GM18870 (cell line): Measurements from ENCODE around the gene KLHL18.

ENCODE experiments used
- ATAC-seq: cut with Tn5 transposase; IDR thresholded peaks from one replicate; pipeline ENCODE4 v1.9.1; 2021; ENCODE audit warnings: moderate library complexity; ENCODE audit not compliant: unreplicated experiment

Gene KLHL18

GRCh38 chr3:47392933-47393332, 110.2 kb downstream of the KLHL18 start:
- no peak for ATAC-seq

GRCh38 chr3:47394140-47394870, 111.6 kb downstream of the KLHL18 start:
- ATAC-seq: no peak

GRCh38 chr3:47394881-47395280, 112.1 kb downstream of the KLHL18 start:
- ATAC-seq: no peak
